Fibroblast of lung (primary cell): ENCODE results near the gene UBE2E2. TPM values are rescaled to one million over a fixed set of nuclear protein-coding genes. Genes with fewer than 3 reads are reported as not detected.
A peak's percentile ranks its signal among the peaks of the same experiment; 100 is the strongest.

ENCODE experiments used
- DNase-seq, 2 donors: peaks; one replicate each; pipeline versions ENCODE4 v3.0.0 to v3.0.0-alpha.2; 2010; ENCODE audit warnings: low read depth in 2 of 2
- H2AFZ ChIP-seq: 2 replicates; pipeline ENCODE4 v1.5.1; 2012; ENCODE audit warnings: low read length, control low read depth, inconsistent platforms
- H3K27ac ChIP-seq: 2 replicates; pipeline ENCODE4 v1.5.1; 2011; ENCODE audit warnings: low read length, control low read depth; ENCODE audit not compliant: insufficient read depth
- H3K27me3 ChIP-seq: 2 replicates; pipeline ENCODE4 v1.5.1; 2011; ENCODE audit warnings: mild to moderate bottlenecking, low read length; ENCODE audit not compliant: control insufficient read depth, insufficient read depth
- H3K36me3 ChIP-seq: 2 replicates; pipeline ENCODE4 v1.5.1; 2011; ENCODE audit warnings: low read length; ENCODE audit not compliant: control insufficient read depth, insufficient read depth
- H3K4me1 ChIP-seq: 2 replicates; pipeline ENCODE4 v1.5.1; 2011; ENCODE audit warnings: low read length; ENCODE audit not compliant: control insufficient read depth, insufficient read depth; ENCODE audit errors: extremely low read depth
- H3K4me2 ChIP-seq: 2 replicates; pipeline ENCODE4 v1.5.1; 2011; ENCODE audit warnings: low read length, control low read depth; ENCODE audit not compliant: insufficient read depth; ENCODE audit errors: extremely low read depth
- H3K4me3 ChIP-seq, 4 experiments: fragments of 200-600 bp in 1 of 4; sonication (generic) in 1 of 4; replicated peaks in 1 of 4; 2 replicates each; pipeline ENCODE4 v1.5.1; 2011 to 2016; ENCODE audit warnings: low read length in 4 of 4, low read depth in 3 of 4, mild to moderate bottlenecking in 3 of 4, control low read depth in 2 of 4, inconsistent platforms in 1 of 4, mixed read lengths in 1 of 4; ENCODE audit not compliant: insufficient read depth in 1 of 4; ENCODE audit errors: control extremely low read depth in 1 of 4
- H3K79me2 ChIP-seq: 2 replicates; pipeline ENCODE4 v1.5.1; 2012; ENCODE audit warnings: mild to moderate bottlenecking, low read length, inconsistent platforms; ENCODE audit not compliant: control insufficient read depth, insufficient read depth
- H3K9ac ChIP-seq: 2 replicates; pipeline ENCODE4 v1.5.1; 2011; ENCODE audit warnings: mild to moderate bottlenecking, low read length, control low read depth; ENCODE audit not compliant: insufficient read depth
- H3K9me3 ChIP-seq: 2 replicates; pipeline ENCODE4 v1.5.1; 2012; ENCODE audit warnings: low read depth, low read length; ENCODE audit not compliant: control insufficient read depth, insufficient read depth
- H4K20me1 ChIP-seq: 2 replicates; pipeline ENCODE4 v1.5.1; 2011; ENCODE audit warnings: low read length; ENCODE audit not compliant: control insufficient read depth, insufficient read depth; ENCODE audit errors: extremely low read depth
- CTCF ChIP-seq, 2 donors: IDR thresholded peaks in 1 of 2; conservative IDR thresholded peaks in 1 of 2; 1 replicate in 1 of 2; 2 replicates in 1 of 2; pipeline ENCODE4 v1.5.1; 2011 to 2012; ENCODE audit warnings: low read length in 2 of 2, control low read depth in 1 of 2, inconsistent platforms in 1 of 2, low read depth in 1 of 2, mild to moderate bottlenecking in 1 of 2
- EZH2 ChIP-seq: IDR thresholded peaks from 2 replicates; pipeline ENCODE4 v1.5.1; 2012; ENCODE audit warnings: low read length, control low read depth, mild to moderate bottlenecking; ENCODE audit errors: missing control alignments
- polyA plus RNA-seq, 2 donors: library from polyadenylated mRNA; depleted of rRNA in 1 of 2; stranded (reverse) in 1 of 2; unstranded in 1 of 2; fragments of >200 nt; gene quantifications; 2 replicates each; pipeline ENCODE4 v1.2.1, GENCODE V29; 2011 to 2012; ENCODE audit warnings: missing spikeins in 1 of 2
- total RNA-seq: library from RNA; depleted of rRNA; stranded (reverse); fragments of >200 nt; gene quantifications from 2 replicates; pipeline ENCODE4 v1.2.1, GENCODE V29; 2014

The UBE2E2 gene
- total and polyA plus RNA-seq, 2 donors (not counting 1 experiment from before 2014, with no cell fraction given): 79.8 to 127 TPM

- peaks cover 14% of the 10 kb centered on the region for H3K79me2 ChIP-seq
- no peaks in the 10 kb centered on the region for H3K4me1 ChIP-seq
- H3K36me3 ChIP-seq: no peaks in the 10 kb centered on the region
- H3K4me2 ChIP-seq: no peak overlapping the region
- peak in 1 of 2 donors; percentile 28 for DNase-seq
- no peaks in the 10 kb centered on the region for H3K9me3 ChIP-seq
- no peak overlapping the region for H2AFZ ChIP-seq
- H4K20me1 ChIP-seq: no peaks in the 10 kb centered on the region
- H3K9ac ChIP-seq: no peak overlapping the region
- no peak for TF ChIP-seq CTCF (conservative IDR thresholded peaks at IDR 0.05 in 1 of 2, IDR thresholded peaks at IDR 0.05 in 1 of 2; ENCODE audit: low read depth in 1 of 2, low read length in 2 of 2)
- no peak for TF ChIP-seq EZH2
- no peak overlapping the region for H3K4me3 ChIP-seq
- H3K27ac ChIP-seq: no peak overlapping the region
- H3K27me3 ChIP-seq: no peaks in the 10 kb centered on the region
These were observed 28.9 kb downstream of the UBE2E2 start for GRCh38 chr3:23232016-23232415.

DNA sequence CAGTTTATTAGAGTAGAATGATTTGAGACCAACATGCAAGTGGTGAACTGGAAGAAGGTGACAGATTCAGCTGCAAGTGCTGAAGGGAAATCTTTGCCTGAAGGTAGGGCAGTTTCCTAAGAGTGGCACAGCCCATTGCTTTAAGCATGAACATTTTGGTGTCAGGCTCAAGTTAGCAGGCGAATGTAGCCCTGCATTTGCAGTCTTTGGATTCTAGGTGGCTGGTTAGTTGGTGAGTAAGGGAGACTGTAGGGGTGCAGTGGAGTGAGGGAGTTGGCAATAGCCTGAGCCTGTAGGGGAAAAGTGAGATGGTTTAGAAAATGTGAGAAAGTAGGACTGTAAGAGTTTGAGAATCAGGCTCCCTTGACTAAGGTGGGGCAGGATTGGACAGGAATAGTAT lies 29.7 kb downstream of the UBE2E2 start:
- no peaks in the 10 kb centered on the region for H3K9me3 ChIP-seq
- H3K36me3 ChIP-seq: no peaks in the 10 kb centered on the region
- H3K27me3 ChIP-seq: no peaks in the 10 kb centered on the region
- TF ChIP-seq EZH2 (no peak), CTCF (conservative IDR thresholded peaks at IDR 0.05 in 1 of 2, IDR thresholded peaks at IDR 0.05 in 1 of 2; ENCODE audit: low read depth in 1 of 2, low read length in 2 of 2) (no peak)
- H3K79me2 ChIP-seq: peaks cover 11% of the 10 kb centered on the region
- no peak overlapping the region for H3K27ac ChIP-seq
- no peak overlapping the region for H3K9ac ChIP-seq
- no peak for DNase-seq
- no peak overlapping the region for H2AFZ ChIP-seq
- no peak overlapping the region for H3K4me3 ChIP-seq
- H3K4me1 ChIP-seq: no peaks in the 10 kb centered on the region
- H3K4me2 ChIP-seq: no peak overlapping the region
- H4K20me1 ChIP-seq: no peaks in the 10 kb centered on the region

DNA sequence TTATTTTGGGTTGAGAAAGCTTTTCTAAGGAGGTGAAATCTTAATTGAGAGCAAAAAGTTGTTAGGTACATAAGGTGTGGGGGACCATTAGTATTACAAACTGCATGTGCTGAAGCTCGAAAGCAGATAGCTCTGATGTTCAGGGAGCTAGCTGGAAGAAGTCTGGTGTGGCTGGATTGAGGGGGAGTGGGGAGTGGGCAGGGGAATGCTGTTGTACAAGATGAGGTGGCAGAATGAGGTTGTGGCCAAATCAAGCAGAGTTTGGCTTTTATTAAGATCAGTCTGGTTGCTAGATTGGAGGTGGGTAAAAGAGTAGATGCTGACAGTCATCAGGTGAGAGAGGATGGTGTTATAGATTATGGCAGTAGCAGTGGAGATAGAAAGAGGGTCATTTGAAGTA lies 32.1 kb downstream of the UBE2E2 start:
- Histone ChIP-seq H2AFZ (no peak overlapping the region), H3K27ac (no peak overlapping the region), H3K4me2 (no peak overlapping the region), H3K36me3 (no peaks in the 10 kb centered on the region), H3K9ac (no peak overlapping the region), H3K79me2 (peaks cover 13% of the 10 kb centered on the region), H3K27me3 (no peaks in the 10 kb centered on the region), H3K4me1 (no peaks in the 10 kb centered on the region), H3K4me3 (no peak overlapping the region), H3K9me3 (no peaks in the 10 kb centered on the region), H4K20me1 (no peaks in the 10 kb centered on the region)
- DNase-seq: no peak
- no peak for TF ChIP-seq CTCF (conservative IDR thresholded peaks at IDR 0.05 in 1 of 2, IDR thresholded peaks at IDR 0.05 in 1 of 2; ENCODE audit: low read depth in 1 of 2, low read length in 2 of 2)
- TF ChIP-seq EZH2: no peak
